Measurements from ENCODE around the gene NQO2. TPM values are rescaled to one million over a fixed set of nuclear protein-coding genes. Genes with fewer than 3 reads are reported as not detected.
A peak's percentile ranks its signal among the peaks of the same experiment; 100 is the strongest.
"Not testable (repeated sequence)": the region's sequence is repeated elsewhere in the genome, so short reads cannot be mapped to it uniquely, and the experiment has no call there.

Gene NQO2
- total and polyA plus RNA-seq, 2 of the 13 experiments (the other 11 are each of a cell fraction or from before 2014, with no cell fraction given): 32.2 to 56.5 TPM

DNA sequence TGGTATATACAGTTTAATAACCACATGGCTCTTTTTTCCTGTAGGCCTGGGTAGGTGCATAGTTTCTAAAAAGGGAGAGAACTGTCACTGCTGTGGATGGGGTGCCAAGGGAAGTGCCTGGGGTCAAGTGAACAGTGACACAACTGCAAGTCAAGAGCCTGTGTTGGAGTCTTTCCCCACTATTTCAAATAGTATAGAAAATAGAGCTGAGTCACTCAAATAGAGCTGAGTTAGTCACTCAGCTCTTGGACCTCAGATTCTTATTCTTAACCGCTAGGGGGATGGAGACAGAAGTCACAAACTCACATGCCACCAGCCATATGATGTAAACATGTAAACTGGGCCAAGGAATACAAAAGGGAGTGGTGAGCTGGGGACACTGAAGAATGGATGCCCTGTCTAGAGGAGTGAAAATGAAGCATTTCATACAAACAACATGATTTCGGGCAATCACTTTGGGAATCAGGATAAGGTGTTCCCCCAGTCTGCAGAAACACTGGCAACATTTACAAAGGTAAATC lies 2.1 kb downstream of the NQO2 start (continued):
- TF ChIP-seq PAXIP1 (CRISPR knock-in tag; conservative IDR thresholded peaks at IDR 0.05): no peak
- peak; percentile 10; the same call in 1 of the 2 replicates for TF ChIP-seq HNF4G (IDR thresholded peaks at IDR 0.05; ENCODE audit: borderline replicate concordance, low read depth, low read length)
- no peak for TF ChIP-seq HNF4G (CRISPR knock-in tag; IDR thresholded peaks at IDR 0.05; ENCODE audit: borderline replicate concordance, low read depth)

- CTCF ChIA-PET (ENCODE audit: low intra/inter-chr PET ratio, low total read pairs); BruUV-seq (replicated peaks); H4K20me1 ChIP-seq (ENCODE audit: insufficient read depth, low read length); H3K4me2 ChIP-seq (ENCODE audit: low read depth, low read length); H3K27me3 ChIP-seq (ENCODE audit: control insufficient read depth in 1 of 2, insufficient read depth in 2 of 2, low read length in 2 of 2); DNase-seq (ENCODE audit: low spot score); H3K27ac ChIP-seq (ENCODE audit: extremely low read length, insufficient read depth, low read length); H2AFZ ChIP-seq (ENCODE audit: low read length); H3K79me2 ChIP-seq (ENCODE audit: insufficient read depth, low read length); ATAC-seq; FAIRE-seq; in situ Hi-C loops (cut with HindIII; ENCODE audit: extremely low pct_ligation_motif_present, low pct_unique_long_range_greater_than_20kb); H3K9ac ChIP-seq (ENCODE audit: insufficient read depth, low read depth, low read length); H3K9me3 ChIP-seq (ENCODE audit: low read length); H3K4me3 ChIP-seq (replicated peaks in 1 of 3; ENCODE audit: insufficient read depth in 1 of 3, low read depth in 2 of 3, low read length in 3 of 3): not testable (repeated sequence)
- intact Hi-C loops (cut with micrococcal nuclease; ENCODE audit: unreplicated experiment): loop anchor here (5.0 kb wide), 1 partner anchor 34 kb away; no protein-coding TSS in a partner anchor
- H3K36me3 ChIP-seq (replicated peaks in 1 of 2; ENCODE audit: control insufficient read depth in 1 of 2, insufficient read depth in 2 of 2, low read length in 2 of 2): peaks cover 7 to 18% of the 10 kb centered on the region in 2 experiments
- POLR2A ChIA-PET: interaction anchor here (0.7 to 4.4 kb wide), 2 partner anchors 50 to 61 kb away, joined by 3 to 122 read pairs; no protein-coding TSS in a partner anchor
- H3K4me1 ChIP-seq (ENCODE audit: insufficient read depth, low read length): peaks cover 31% of the 10 kb centered on the region
- 79% methylated on average over 4 of the region's 5 CpGs for WGBS (ENCODE audit: low lambda C conversion rate)
Measured at GRCh38 chr6:3003226-3003625, 3.5 kb downstream of the NQO2 start.
